ENCODE measurements around the gene TRAPPC12.

DNA sequence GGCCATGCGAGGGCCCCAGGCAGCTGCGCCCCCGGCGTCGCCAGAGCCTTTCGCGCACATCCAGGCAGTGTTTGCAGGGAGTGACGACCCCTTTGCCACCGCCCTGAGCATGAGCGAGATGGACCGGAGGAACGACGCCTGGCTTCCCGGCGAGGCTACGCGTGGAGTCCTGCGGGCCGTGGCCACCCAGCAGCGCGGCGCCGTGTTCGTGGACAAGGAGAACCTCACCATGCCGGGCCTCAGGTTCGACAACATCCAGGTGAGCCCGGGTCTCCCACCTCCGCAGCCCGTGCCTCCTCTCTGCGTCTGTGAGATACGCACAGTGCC, 8.9 kb downstream of the TRAPPC12 start:
- TF ChIP-seq POLR2AphosphoS5 (IDR thresholded peaks at IDR 0.05) (no peak), EP300 (IDR thresholded peaks at IDR 0.05) (no peak), POLR2A (IDR thresholded peaks at IDR 0.05) (no peak)
- TF ChIP-seq, protein P1, sequence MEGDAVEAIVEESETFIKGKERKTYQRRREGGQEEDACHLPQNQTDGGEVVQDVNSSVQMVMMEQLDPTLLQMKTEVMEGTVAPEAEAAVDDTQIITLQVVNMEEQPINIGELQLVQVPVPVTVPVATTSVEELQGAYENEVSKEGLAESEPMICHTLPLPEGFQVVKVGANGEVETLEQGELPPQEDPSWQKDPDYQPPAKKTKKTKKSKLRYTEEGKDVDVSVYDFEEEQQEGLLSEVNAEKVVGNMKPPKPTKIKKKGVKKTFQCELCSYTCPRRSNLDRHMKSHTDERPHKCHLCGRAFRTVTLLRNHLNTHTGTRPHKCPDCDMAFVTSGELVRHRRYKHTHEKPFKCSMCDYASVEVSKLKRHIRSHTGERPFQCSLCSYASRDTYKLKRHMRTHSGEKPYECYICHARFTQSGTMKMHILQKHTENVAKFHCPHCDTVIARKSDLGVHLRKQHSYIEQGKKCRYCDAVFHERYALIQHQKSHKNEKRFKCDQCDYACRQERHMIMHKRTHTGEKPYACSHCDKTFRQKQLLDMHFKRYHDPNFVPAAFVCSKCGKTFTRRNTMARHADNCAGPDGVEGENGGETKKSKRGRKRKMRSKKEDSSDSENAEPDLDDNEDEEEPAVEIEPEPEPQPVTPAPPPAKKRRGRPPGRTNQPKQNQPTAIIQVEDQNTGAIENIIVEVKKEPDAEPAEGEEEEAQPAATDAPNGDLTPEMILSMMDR (IDR thresholded peaks at IDR 0.05): no peak
